C4-2B (cell line): ENCODE results near the gene PICALM.
A peak's percentile ranks its signal among the peaks of the same experiment; 100 is the strongest.

Experiments
- CTCF ChIP-seq: fragments of 450-650 bp; conservative IDR thresholded peaks from 2 replicates; pipeline ENCODE4 v1.5.1; 2017; ENCODE audit warnings: mild to moderate bottlenecking
- ZFX ChIP-seq: fragments of 450-650 bp; IDR thresholded peaks from 2 replicates; pipeline ENCODE4 v1.6.1; 2017

DNA sequence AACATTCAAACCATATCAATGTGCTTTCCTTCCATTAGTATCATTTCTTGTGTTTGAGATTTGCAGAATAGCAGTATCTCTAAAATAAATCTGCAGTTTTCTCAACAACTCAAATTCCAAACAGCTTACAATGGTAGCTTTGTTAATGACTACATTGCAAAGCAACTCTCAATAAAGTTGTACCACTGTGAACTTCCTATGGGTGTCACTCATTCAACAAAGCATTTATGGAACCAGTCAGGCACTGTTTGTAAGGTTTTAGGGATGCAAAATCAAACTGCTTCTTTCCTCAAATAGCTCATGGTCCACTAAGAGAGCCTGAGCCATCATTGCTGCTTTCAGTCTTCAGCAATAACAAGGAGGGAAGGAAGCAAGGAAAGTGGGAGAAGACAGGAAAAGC, 122.7 kb downstream of the PICALM start:
- 0 out of 2 replicates have a peak, but pooled peaks have one; percentile 3 for TF ChIP-seq CTCF
- no peak for TF ChIP-seq ZFX
